ENCODE data around the gene CYP2E1. TPM values are rescaled to one million over a fixed set of nuclear protein-coding genes. Genes with fewer than 3 reads are reported as not detected.

The CYP2E1 gene
- total RNA-seq, 1 experiment from 2014 or later, result 0.13 TPM

GRCh38 chr10:133564816-133565215, 37.7 kb downstream of the CYP2E1 start:
- no peak overlapping the region for H3K4me3 Mint-ChIP-seq
- peaks cover 57% of the 10 kb centered on the region for H3K9me3 ChIP-seq (ENCODE audit: control insufficient read depth, low read depth, low read length)
- H3K23ac ChIP-seq (ENCODE audit: insufficient read length, low read depth, low read length), result no peak overlapping the region
- no peak overlapping the region for H4K91ac ChIP-seq (ENCODE audit: insufficient read length, low read depth, low read length)
- H3K14ac ChIP-seq (ENCODE audit: insufficient read depth, low read length), result no peak overlapping the region
- H3K79me2 ChIP-seq (ENCODE audit: insufficient read depth, low read length), result no peaks in the 10 kb centered on the region
- H4K5ac ChIP-seq (ENCODE audit: insufficient read length, low read depth, low read length), result no peak overlapping the region
- no peak overlapping the region for H3K9ac ChIP-seq (ENCODE audit: extremely low read depth, insufficient read length, low read length)
- no peaks in the 10 kb centered on the region for H3K4me1 ChIP-seq (ENCODE audit: insufficient read depth, low read length)
- H3K27me3 Mint-ChIP-seq (ENCODE audit: low read depth), result peaks cover 2% of the 10 kb centered on the region; the same call in 1 of the 2 replicates
- no peaks in the 10 kb centered on the region for H3K4me1 Mint-ChIP-seq
- H2AFZ ChIP-seq (ENCODE audit: low read length), result no peak overlapping the region
- no peak overlapping the region for H3T11ph ChIP-seq (ENCODE audit: low read length)
- no peak overlapping the region for H3K18ac ChIP-seq (ENCODE audit: insufficient read length, low read depth, low read length)
- DNase-seq, result no peak
- no peaks in the 10 kb centered on the region for H3K27me3 ChIP-seq (ENCODE audit: insufficient read depth, low read length)
- H2BK20ac ChIP-seq (ENCODE audit: low read depth, low read length, poor library complexity, severe bottlenecking), result no peak overlapping the region
- no peak overlapping the region for H3K27ac Mint-ChIP-seq
- WGBS (ENCODE audit: extremely low coverage, insufficient read length, low lambda C conversion rate), result no CpG with 5 or more reads among the region's 12 CpGs
- H3K36me3 Mint-ChIP-seq (ENCODE audit: insufficient read depth in 1 of 3, low read depth in 3 of 3), result peaks cover 8 to 11% (median 8%) of the 10 kb centered on the region in 3 experiments; a peak in 5 of 7 replicates
- H3K27ac ChIP-seq (ENCODE audit: insufficient read length, low read depth, low read length), result no peak overlapping the region
- H3K79me1 ChIP-seq (ENCODE audit: insufficient read depth, low read depth, low read length, poor library complexity, severe bottlenecking), result no peaks in the 10 kb centered on the region
- no peak overlapping the region for H4K8ac ChIP-seq (replicated peaks; ENCODE audit: insufficient read length, low read depth, low read length)
- no peak overlapping the region for H2AK5ac ChIP-seq (ENCODE audit: insufficient read length, low read length)
- peaks cover 62 to 70% of the 10 kb centered on the region in 2 experiments for H3K9me3 Mint-ChIP-seq
- H2BK15ac ChIP-seq (ENCODE audit: low read depth, low read length), result no peak overlapping the region
- no peak overlapping the region for H3K56ac ChIP-seq (ENCODE audit: insufficient read length, low read depth, low read length)
- H2BK120ac ChIP-seq (ENCODE audit: low read depth, low read length, poor library complexity, severe bottlenecking), result no peak overlapping the region
- H2BK5ac ChIP-seq (ENCODE audit: insufficient read length, low read length), result no peak overlapping the region
- no peak overlapping the region for H3K4ac ChIP-seq (ENCODE audit: low read depth, low read length)
- no peak overlapping the region for H2BK12ac ChIP-seq (ENCODE audit: insufficient read length, low read depth, low read length)
- H3K4me2 ChIP-seq (ENCODE audit: insufficient read depth, insufficient read length, low read length), result no peak overlapping the region
- no peaks in the 10 kb centered on the region for H3K23me2 ChIP-seq (ENCODE audit: insufficient read length, low read depth, low read length, poor library complexity, severe bottlenecking)
- TF ChIP-seq CTCF (conservative IDR thresholded peaks at IDR 0.05), result no peak
- no peaks in the 10 kb centered on the region for H4K20me1 ChIP-seq (ENCODE audit: control insufficient read depth, insufficient read depth, insufficient read length)
